ENCODE results near the gene REEP6.
"Not testable (repeated sequence)": the region's sequence is repeated elsewhere in the genome, so short reads cannot be mapped to it uniquely, and the experiment has no call there.

Gene REEP6

DNA sequence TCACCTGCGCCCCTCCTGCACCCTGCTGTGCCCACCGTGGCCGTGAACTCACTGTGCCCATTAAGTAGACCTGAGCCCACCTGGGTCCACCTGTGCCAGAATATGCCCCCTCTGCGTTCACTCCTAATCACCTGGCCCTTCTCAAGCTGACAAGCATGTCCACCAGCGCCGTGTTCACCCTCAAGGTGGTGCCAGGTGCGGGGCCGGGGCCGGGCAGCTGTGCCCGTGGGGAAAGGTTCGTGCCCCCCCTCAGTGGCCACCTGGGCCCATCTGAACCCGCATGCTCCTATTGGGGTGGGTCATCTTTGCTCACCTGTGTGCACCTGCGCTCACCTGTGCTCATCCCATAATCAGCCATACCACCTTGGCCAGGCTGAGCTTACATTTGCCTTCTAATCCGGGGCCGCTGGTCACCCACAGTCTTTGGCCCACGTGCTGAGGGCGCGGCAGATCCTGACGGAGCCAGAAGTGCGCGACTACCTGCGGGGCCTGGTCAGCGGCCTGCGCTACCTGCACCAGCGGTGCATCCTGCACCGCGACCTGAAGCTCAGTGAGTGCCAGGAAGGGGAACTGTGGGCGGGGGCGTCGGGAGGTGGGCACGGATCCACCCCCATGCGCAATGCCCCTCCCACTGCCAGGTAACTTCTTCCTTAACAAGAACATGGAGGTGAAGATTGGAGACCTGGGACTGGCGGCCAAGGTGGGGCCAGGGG lies 35.2 kb downstream of the REEP6 start:
- no peak for DNase-seq

DNA sequence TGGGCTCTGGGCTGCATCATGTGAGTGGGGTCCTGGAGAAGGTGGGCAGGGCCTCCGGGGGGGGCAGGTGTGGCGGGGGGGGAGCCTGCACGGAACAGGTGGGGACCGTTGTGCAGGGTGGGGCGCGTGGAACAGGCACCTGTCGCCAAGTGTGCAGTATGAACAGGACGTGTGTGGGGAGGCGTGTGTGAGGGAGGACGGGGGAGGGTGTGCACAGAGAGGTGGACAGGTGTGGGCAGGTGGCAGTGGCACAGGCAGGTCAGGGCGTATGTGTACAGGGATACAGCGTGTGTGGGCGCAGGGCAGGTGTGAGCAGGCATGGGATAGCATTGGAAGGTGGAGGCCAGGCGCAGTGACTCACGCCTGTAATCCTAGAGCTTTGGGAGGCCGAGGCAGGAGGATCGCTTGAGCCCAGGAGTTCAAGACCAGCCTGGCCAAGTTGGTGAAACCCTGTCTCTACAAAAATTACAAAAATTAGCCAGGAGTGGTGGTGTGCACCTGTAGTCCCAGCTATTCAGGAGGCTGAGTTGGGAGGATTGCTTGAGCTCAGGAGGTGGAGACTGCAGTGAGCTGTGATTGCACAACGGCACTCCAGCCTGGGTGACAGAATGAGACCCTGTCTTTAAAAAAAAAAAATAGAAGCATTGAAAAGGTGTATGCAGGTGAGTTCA lies 36.1 kb downstream of the REEP6 start:
- DNase-seq: no peak

DNA sequence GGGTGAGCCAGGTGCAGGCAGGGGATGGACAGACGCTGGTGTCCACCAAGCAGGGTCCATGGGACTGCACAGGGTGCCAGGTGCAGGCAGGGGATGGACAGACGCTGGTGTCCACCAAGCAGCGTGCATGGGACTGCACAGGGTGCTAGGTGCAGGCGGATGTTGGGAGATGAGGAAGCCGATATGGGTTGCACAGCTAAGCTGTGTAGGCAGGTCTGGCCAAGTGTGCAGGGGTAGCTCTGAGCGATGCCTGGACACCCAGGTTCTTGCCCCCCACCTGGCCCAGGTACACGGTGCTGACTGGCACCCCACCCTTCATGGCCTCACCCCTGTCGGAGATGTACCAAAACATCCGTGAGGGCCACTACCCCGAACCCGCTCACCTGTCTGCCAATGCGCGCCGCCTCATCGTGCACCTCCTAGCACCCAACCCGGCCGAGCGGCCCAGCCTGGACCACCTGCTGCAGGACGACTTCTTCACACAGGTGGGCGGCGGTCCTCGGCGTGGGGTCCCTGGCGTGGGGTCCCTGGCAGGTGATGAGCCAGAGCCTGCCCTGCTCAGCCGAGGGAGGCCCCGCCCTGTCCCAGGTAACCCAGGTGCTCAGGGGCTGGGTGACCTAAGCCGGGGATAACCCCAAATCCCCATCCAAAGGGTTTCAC lies 36.8 kb downstream of the REEP6 start:
- DNase-seq: no peak

DNA sequence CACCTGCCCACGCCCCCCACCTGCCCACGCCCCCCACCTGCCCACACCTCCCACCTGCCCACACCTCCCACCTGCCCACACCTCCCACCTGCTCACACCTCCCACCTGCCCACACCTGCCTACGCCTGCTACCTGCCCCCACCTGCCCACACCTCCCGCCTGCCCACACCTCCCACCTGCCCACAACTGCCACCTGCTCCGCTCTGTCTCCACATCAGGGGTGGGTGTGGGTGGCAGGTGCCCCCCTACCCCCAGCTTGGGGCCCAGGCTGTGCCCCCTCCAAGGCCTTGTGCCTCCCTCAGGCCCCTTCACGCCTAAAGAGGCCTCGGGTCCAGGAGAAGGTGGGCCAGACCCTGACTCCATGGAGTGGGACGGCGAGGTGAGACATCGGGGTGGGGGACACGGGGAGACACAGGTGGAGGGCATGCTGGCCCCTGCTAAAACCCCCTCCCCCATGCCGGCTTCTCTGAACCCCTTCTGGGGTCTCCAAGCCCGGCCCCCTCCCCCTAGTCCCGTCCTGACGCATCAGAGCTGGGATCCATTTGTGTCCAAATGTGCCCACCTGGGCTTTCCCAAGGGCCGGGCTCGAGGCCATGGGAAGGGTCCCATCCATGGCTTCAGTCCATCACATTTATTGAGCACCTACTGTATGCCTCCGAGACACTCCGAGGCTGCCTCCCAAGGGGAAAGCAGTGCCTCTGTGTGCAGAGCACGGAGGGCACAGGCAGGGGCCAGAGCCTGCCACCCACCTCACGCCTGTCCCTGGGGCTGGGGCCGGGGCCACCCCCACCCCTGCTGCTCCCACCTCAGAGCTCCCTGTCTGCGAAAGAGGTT lies 37.8 kb downstream of the REEP6 start:
- no peak for DNase-seq

GRCh38 chr19:1529430-1529816 lies 38.4 kb downstream of the REEP6 start:
- no peak for DNase-seq

GRCh38 chr19:1530856-1531255 lies 39.9 kb downstream of the REEP6 start:
- DNase-seq: not testable (repeated sequence)

DNA sequence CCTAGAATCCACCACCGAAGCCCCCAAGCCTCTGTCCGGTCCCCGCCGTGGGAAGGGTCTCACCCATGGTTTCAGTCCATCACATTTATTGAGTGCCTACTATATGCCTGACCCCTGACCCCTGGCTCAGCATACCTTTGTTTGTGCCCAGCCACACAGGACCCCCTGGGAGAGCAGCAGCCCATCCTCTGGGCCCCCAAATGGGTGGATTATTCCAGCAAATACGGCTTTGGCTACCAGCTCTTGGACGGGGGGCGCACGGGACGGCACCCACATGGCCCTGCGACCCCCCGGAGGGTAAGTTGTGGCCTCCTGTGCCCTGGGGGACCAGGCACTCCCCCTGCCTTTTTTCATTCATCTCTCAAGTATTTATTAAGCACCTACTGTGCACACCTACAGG lies 40.6 kb downstream of the REEP6 start:
- DNase-seq: no peak

DNA sequence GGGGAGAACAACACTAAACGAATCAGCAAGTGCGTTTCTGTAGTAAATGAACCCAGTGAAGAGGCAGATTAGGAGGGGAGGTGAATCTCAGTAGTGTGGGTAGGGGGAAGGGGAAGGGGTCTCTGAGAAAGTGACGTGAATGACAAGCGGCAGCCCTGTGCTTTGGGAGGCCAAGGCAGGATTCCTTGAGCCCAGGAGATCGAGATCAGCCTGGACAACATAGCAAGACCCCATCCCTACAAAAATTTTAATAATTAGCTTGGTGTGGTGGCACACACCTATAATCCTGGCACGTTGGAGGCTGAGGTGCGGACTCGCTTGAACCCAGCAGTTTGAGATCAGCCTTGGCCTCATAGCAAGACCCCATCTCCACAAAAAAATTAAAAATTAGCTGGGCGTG lies 41.0 kb downstream of the REEP6 start:
- DNase-seq: no peak

GRCh38 chr19:1533510-1534150 lies 42.6 kb downstream of the REEP6 start:
- no peak for DNase-seq

DNA sequence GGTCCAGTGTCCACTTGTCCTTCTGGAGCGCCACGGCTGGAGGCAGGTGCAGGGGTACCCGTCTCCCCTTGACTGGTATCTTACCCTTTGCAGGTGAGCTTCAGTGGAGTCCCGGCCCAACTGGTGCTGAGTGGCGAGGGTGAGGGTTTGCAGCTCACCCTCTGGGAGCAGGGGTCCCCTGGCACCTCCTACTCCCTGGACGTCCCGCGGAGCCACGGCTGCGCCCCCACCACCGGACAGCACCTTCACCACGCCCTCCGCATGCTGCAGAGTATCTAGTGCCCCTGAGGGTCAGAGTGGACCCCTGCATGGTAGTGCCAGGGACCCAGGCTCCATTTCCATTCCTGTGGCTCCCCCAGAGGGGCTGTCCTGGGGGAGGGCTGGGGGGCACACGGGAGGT lies 44.0 kb downstream of the REEP6 start:
- DNase-seq: no peak

DNA sequence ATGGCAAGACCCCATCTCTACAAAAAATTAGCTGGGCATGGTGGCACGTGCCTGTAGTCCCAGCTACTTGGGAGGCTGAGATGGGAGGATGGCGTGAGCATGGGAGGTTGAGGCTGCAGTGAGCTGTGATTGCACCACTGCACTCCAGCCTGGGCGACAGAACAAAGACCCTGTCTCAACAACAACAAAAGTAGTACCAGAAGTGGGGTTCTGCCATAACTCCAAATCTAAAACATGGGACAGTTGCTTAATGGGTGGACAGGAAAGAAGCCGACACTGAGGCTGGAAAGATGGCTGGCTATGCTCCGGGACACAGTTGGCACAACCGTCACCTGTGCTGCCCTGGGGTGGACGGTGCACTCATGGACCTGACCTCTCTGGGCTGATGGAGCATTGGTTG lies 44.7 kb downstream of the REEP6 start:
- not testable (repeated sequence) for DNase-seq

- no peak for DNase-seq
Observed at GRCh38 chr19:1538978-1539377, 48.0 kb downstream of the REEP6 start.

DNA sequence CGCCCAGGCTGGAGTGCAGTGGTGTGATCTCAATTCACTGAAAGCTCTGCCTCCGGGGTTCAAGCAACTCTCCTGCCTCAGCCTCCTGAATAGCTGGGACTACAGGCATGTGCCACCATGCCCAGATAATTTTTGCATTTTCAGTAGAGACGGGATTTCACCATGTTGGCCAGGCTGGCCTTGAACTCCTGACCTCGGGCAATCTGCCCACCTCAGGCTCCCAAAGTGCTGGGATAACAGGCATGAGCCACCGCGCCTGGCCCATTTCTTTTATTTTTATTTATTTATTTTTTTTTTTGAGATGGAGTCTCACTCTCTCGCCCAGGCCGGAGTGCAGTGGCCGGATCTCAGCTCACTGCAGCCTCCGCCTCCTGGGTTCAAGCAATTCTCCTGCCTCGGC lies 48.8 kb downstream of the REEP6 start:
- DNase-seq: not testable (repeated sequence)

- DNase-seq: no peak
Observed at GRCh38 chr19:1540365-1540925, 49.5 kb downstream of the REEP6 start.
